Measurements from ENCODE around the gene TXNIP. TPM values are rescaled to one million over a fixed set of nuclear protein-coding genes. Genes with fewer than 3 reads are reported as not detected.

TXNIP gene
- total and polyA plus RNA-seq, 7 donors: 326 to 4,609 (median 1,623) TPM

GRCh38 chr1:146019231-146020057 lies 23.1 kb upstream of the TXNIP start:
- no peak for TF ChIP-seq POLR2AphosphoS5 (IDR thresholded peaks at IDR 0.05)
- Histone ChIP-seq H3K27ac (no peak overlapping the region), H3K4me3 (peak overlapping the region in 3 of 4 donors; percentile 17 to 38 (median 37)), H3K4me1 (peaks cover 0 to 18% (median 8%) of the 10 kb centered on the region in 4 donors), H3K36me3 (no peaks in the 10 kb centered on the region), H3K9me3 (no peaks in the 10 kb centered on the region), H3K27me3 (peaks cover 0 to 31% (median 0%) of the 10 kb centered on the region in 3 donors)
- intact Hi-C loops (cut with DNase I): no loop called here
- WGBS, 2 donors: 19 to 20% methylated on average over 43 of the region's 43 CpGs
- DNase-seq: no peak

DNA sequence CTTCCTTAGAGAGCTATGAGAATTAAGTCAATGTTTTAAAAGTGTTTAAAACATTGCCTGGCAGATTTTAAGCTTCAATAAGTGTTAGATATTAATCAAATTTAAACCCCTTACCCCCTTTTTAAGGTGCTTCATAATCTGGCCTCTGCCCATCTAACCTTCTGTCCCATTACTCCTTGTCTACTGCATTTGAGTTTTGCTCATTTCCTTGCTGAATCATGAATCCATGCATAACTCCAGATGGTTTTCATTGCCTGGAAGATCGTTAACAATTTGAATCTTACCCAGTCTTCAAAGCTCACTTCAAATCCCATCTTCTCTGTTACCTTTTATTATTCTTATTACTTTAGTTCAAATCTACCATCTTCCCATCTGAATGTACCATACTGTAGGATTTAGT lies 20.5 kb upstream of the TXNIP start:
- H3K36me3 ChIP-seq: no peaks in the 10 kb centered on the region
- intact Hi-C loops (cut with DNase I): no loop called here
- TF ChIP-seq, protein P1, sequence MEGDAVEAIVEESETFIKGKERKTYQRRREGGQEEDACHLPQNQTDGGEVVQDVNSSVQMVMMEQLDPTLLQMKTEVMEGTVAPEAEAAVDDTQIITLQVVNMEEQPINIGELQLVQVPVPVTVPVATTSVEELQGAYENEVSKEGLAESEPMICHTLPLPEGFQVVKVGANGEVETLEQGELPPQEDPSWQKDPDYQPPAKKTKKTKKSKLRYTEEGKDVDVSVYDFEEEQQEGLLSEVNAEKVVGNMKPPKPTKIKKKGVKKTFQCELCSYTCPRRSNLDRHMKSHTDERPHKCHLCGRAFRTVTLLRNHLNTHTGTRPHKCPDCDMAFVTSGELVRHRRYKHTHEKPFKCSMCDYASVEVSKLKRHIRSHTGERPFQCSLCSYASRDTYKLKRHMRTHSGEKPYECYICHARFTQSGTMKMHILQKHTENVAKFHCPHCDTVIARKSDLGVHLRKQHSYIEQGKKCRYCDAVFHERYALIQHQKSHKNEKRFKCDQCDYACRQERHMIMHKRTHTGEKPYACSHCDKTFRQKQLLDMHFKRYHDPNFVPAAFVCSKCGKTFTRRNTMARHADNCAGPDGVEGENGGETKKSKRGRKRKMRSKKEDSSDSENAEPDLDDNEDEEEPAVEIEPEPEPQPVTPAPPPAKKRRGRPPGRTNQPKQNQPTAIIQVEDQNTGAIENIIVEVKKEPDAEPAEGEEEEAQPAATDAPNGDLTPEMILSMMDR (IDR thresholded peaks at IDR 0.05): no peak
- no peak for TF ChIP-seq POLR2AphosphoS5 (IDR thresholded peaks at IDR 0.05)
- TF ChIP-seq POLR2A (IDR thresholded peaks at IDR 0.05): no peak
- TF ChIP-seq EP300 (IDR thresholded peaks at IDR 0.05): no peak
- no peaks in the 10 kb centered on the region for H3K9me3 ChIP-seq
- WGBS, 2 donors: 52 to 75% methylated on average over 1 of the region's 1 CpG
- no peak overlapping the region for H3K4me3 ChIP-seq
- no peak overlapping the region for H3K27ac ChIP-seq
- peaks cover 0 to 18% (median 11%) of the 10 kb centered on the region in 4 donors for H3K4me1 ChIP-seq
- H3K27me3 ChIP-seq: peaks cover 0 to 20% (median 0%) of the 10 kb centered on the region in 3 donors
- no peak for DNase-seq

DNA sequence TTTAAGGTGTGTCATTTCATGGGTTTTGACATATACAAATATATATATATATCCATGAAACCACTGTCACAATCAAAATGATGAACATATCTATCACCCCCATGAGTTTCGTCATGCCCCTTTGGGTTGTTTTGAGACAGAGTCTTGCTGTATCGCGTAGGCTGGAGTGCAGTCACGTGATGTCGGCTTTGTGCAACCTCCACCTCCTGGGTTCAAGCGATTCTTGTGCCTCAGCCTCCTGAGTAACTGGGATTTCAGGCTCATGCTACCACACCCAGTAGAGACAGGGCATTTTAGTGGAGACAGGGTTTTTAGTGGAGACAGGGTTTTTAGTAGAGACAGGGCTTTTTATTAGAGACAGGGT lies 17.2 kb upstream of the TXNIP start:
- no peak overlapping the region for H3K27ac ChIP-seq
- no peaks in the 10 kb centered on the region for H3K9me3 ChIP-seq
- peaks cover 0 to 7% (median 3%) of the 10 kb centered on the region in 4 donors for H3K4me1 ChIP-seq
- no peaks in the 10 kb centered on the region for H3K36me3 ChIP-seq
- H3K4me3 ChIP-seq: no peak overlapping the region
- no peaks in the 10 kb centered on the region for H3K27me3 ChIP-seq
- no peak for DNase-seq
- TF ChIP-seq, protein P1 (IDR thresholded peaks at IDR 0.05): no peak
- no peak for TF ChIP-seq POLR2A (IDR thresholded peaks at IDR 0.05)
- TF ChIP-seq POLR2AphosphoS5 (IDR thresholded peaks at IDR 0.05): no peak
- TF ChIP-seq EP300 (IDR thresholded peaks at IDR 0.05): no peak
- 84 to 91% methylated on average over 6 of the region's 6 CpGs for WGBS, 2 donors
- intact Hi-C loops (cut with DNase I): loop anchor here (1.0 to 5.0 kb wide), 4 partner anchors 36 to 169 kb away; partner anchors contain the start of genes ITGA10 and NUDT17

DNA sequence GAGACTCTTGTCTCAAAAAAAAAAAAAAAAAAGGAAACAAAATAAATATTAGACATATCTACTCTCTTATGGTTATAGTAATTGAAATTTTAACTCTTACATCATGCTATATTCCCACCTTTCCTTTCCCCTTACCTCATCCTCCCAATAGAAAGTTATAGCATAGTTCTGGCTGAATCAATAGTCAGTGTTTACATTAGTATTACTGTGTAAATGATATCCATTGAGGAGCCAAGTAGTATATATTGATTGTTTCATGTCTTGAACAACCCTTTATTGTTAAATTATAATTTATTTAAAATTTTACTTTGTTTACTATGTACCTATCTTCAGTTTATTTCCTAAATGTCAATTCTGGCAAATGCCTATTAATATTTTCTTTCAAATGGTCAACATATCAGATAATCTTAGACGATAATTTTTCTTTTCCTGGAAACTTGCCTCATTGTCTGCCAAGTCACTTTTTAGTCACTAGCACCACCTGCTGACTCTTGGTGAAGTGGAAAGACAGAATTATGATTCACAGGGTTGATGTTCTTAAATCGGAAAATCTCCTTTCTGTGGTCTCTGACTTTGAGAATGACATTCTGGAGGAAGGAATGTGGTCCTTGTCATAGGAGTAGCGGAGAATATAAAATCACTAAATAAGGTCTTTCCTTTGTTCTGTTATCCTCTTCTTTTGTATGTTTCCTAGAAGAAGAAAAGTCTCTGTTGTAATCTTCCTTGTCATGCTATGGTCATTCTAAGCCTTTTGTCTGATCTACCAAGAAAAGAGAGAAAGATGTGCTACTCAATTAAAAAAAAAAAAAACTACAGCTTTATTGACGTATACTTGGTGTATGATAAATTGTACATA lies 16.6 kb upstream of the TXNIP start:
- no peak overlapping the region for H3K4me3 ChIP-seq
- intact Hi-C loops (cut with DNase I): loop anchor here (1.0 to 5.0 kb wide), 4 partner anchors 36 to 168 kb away; partner anchors contain the start of genes ITGA10 and NUDT17
- no peaks in the 10 kb centered on the region for H3K9me3 ChIP-seq
- 3 to 4% methylated on average over 4 of the region's 4 CpGs for WGBS, 2 donors
- no peaks in the 10 kb centered on the region for H3K27me3 ChIP-seq
- H3K4me1 ChIP-seq: peaks cover 0 to 8% (median 4%) of the 10 kb centered on the region in 4 donors
- peak; percentile 57 for DNase-seq
- TF ChIP-seq, protein P1 (IDR thresholded peaks at IDR 0.05): peak; percentile 62 to 75 (median 67)
- TF ChIP-seq POLR2A (IDR thresholded peaks at IDR 0.05) (no peak), POLR2AphosphoS5 (IDR thresholded peaks at IDR 0.05) (peak; percentile 8 to 59 (median 38)), EP300 (IDR thresholded peaks at IDR 0.05) (no peak)
- H3K36me3 ChIP-seq: no peaks in the 10 kb centered on the region
- no peak overlapping the region for H3K27ac ChIP-seq
